GM18858 (cell line): Measurements from ENCODE around the gene SERPINC1.
"Not testable (repeated sequence)": the region's sequence is repeated elsewhere in the genome, so short reads cannot be mapped to it uniquely, and the experiment has no call there.

Experiments used
- ATAC-seq: cut with Tn5 transposase; IDR thresholded peaks from one replicate; pipeline ENCODE4 v1.9.1; 2021; ENCODE audit not compliant: unreplicated experiment

The SERPINC1 gene

GRCh38 chr1:173893611-173894010 lies 23.5 kb downstream of the SERPINC1 start:
- no peak for ATAC-seq

- ATAC-seq = no peak
Observed at GRCh38 chr1:173889885-173890284, 27.2 kb downstream of the SERPINC1 start.

DNA sequence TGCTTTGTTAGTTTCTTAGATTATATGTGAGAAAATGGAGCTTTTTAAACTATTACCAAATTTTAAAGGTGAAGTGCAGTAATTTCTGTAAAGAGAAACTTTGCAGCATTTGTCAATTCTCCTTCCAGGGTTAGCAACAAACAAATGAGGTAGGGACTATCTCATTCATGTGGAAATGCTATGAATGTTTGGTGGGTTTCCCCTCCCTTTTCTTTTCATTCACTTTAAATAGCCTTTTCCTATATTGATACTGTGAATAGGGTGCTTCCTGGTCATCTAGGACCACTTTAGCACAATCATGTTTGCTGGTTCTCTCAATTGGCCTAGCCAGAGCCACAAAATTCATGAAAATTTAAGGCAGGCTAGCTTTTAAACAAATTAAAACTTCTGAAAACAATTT lies 28.4 kb downstream of the SERPINC1 start:
- no peak for ATAC-seq

GRCh38 chr1:173887627-173888026 lies 29.5 kb downstream of the SERPINC1 start:
- ATAC-seq = no peak

GRCh38 chr1:173886746-173887611 lies 30.1 kb downstream of the SERPINC1 start:
- ATAC-seq = no peak

DNA sequence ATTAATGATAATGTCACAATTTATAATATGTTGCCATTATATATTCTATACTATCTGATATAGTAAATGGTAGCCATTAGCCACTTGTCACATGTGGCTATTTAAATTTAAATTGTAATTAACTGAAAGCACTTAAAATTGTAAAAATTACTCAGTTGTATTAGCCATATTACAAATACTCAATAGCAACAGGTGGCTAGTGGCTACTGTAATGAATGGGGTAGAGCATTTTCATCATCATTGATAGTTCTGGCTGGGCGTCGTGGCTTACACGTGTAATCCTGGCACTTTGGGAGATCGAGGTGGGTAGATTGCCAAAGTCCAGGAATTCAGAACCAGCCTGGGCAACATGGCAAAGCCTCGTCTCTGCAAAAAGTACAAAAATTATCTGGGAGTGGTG lies 32.4 kb downstream of the SERPINC1 start:
- no peak for ATAC-seq

GRCh38 chr1:173881117-173881516 lies 36.0 kb downstream of the SERPINC1 start:
- not testable (repeated sequence) for ATAC-seq

- ATAC-seq = no peak
Observed at GRCh38 chr1:173878251-173878650, 38.9 kb downstream of the SERPINC1 start.

- no peak for ATAC-seq
Observed at GRCh38 chr1:173876732-173877131, 40.4 kb downstream of the SERPINC1 start.

DNA sequence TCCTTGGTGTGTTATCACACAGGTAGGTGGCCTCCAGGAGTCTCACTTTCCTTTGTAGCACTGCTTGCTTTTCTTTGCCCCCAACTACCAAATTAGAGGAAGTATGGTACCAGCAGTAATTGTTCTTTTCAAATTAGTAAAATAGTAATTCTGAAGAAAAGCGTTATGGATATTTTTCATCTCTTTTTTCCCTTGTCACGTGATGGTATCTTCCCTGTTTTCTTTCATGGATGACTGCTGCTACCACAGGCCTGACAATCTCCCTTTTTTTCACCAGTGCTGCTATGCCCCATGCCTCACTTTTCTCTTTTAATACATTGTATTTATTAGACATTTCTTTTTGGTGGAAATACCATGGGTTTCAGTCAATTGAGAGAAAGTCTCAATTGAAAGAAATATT lies 45.6 kb downstream of the SERPINC1 start:
- ATAC-seq = no peak

DNA sequence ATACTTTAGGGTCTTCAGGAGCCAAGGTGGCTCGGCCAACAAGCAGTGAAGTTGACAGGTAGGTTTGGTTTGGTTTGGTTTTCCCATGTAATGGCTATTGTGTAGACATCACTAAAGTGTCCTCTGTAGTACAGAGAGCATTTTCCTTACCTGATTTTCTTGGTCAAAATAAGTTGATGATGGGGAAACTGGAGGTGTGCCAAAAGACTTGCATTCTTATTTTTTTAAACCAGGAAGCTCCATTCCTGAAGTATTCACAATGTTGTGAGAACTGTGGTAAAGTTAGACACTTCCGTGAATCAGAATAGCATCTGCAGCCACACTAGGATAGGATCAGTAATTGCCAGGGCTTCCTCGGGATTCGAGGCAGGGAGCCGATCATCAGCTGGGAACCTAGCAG lies 46.0 kb downstream of the SERPINC1 start:
- no peak for ATAC-seq

DNA sequence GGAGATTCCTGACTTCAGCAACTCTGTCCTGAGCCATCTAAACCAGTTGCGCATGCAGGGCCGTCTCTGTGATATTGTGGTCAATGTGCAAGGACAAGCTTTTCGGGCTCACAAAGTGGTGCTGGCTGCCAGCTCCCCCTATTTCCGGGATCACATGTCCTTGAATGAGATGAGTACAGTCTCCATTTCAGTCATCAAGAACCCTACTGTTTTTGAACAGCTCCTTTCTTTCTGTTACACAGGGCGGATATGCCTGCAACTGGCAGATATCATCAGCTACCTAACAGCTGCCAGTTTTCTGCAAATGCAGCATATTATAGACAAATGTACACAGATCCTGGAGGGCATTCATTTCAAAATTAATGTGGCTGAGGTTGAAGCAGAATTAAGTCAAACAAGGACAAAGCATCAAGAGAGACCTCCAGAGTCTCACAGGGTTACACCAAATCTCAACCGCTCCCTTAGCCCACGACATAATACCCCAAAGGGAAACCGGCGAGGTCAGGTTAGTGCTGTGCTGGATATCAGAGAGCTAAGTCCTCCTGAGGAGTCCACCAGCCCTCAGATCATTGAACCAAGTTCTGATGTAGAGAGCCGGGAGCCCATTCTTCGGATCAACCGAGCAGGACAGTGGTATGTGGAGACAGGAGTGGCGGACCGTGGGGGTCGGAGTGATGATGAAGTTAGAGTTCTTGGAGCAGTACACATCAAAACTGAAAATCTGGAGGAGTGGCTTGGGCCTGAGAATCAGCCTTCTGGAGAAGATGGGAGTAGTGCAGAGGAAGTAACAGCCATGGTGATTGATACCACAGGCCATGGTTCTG lies 46.7 kb downstream of the SERPINC1 start:
- peak; percentile 26 for ATAC-seq

GRCh38 chr1:173869021-173869359 lies 48.1 kb downstream of the SERPINC1 start:
- no peak for ATAC-seq

DNA sequence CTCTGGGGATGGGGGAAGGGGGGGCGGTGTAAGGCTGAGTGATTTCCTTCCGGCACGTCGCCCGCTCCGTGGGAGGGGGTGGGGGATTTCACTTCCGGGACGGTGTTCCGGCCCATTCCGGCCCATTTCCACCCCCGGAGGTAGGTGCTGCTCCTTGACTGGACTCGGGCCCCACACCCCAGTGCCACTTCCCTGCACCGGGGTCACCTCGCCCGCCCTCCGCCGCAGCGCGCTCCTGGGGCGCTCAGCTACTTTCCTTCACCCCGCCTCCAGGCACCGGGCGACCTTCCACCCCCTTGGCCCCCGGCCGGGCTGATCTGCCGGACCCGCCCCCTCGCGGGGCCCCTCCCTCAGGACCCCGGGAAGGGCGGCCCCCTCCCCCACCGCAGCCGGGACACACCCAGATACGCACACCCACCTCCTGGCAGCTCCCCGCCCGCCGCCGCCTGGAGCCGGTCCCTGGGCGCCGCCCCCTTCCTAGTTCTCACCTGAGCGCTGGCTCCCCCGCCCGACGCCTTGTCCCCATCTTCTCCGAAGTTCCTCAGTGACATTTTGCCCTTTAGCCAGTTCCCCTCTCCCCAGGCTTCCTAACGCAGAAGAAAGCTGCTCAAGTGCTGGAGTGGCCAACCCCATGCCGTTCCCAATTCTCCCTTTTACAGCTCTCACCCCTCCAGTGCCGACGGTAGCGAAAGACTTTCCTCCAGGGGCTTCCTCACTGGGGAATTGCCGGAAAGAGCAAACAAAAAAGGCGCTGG lies 48.7 kb downstream of the SERPINC1 start, which contains the start of gene ZBTB37:
Gene ZBTB37 (plus strand): TSS at position 115 of the 755 bp plus-strand sequence. CDS start 1,846 bp downstream, outside the sequence.
- peak; percentile 37 for ATAC-seq

DNA sequence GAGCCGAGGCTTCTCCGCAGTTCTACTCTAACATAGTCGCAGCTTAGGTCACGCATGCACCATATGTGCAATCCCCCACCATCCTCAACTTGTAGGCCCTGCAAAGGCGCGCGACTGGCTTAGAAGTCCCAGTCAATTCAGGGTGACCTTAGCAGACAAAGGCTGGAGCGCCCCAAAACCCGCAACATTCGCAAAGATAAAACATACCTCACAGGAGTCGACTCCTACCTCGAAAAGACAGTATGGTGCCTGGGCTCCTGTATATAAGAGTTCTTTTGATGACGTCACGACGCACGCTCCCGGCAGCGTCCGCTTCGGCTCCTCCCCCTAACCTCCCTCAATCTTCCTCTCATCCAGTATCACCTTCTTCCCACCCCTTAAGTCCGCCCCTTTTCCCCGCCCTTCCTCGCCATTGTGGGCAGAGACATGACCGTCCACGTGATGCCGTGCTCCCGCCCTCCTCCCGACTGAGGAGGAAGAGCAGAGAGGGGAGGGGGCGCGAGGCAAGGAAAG lies 49.3 kb downstream of the SERPINC1 start, which contains the start of gene GAS5:
Gene GAS5 (minus strand): TSS at position 237 of the 513 bp plus-strand sequence.
- peak; percentile 65 for ATAC-seq

- no peak for ATAC-seq
Observed at GRCh38 chr1:173867141-173867752, 49.9 kb downstream of the SERPINC1 start.

- ATAC-seq = no peak
Observed at GRCh38 chr1:173866413-173867115, 50.6 kb downstream of the SERPINC1 start.

- no peak for ATAC-seq
Observed at GRCh38 chr1:173865468-173866164, 51.5 kb downstream of the SERPINC1 start.

DNA sequence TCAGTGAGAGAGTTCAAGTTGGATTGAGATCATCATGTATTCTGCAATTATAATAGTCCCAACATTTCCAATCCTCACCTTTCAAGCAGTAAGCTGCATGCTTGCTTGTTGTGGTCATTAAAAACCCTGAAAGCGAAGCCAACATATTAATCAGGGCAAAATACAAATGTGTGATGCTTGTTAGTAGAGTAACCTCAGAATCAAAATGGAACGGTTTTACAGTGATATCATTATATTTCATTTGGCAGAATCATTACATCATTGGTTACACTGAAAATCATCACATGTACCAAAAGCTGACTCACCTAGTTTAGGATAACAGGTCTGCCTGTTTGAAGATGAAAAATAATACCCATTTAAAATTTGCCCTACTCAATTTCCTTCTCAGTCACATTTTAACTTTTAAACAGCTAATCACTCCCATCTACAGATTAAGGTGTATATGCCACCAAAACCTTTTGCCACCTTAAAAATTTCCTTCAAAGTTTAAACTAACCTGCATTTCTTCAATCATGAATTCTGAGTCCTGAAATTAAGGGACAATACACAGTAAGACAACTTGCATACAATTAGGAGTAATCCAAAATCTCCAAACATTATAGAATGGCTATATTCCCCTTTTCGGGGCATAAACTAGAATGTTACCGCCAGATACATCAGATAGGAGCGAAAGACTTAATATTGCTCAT lies 52.8 kb downstream of the SERPINC1 start:
- no peak for ATAC-seq
